Skin epidermis (tissue), 12 donors: ENCODE results near the gene TRIM45.
"Not testable (repeated sequence)": the region's sequence is repeated elsewhere in the genome, so short reads cannot be mapped to it uniquely, and the experiment has no call there.

Experiments
- H3K27ac ChIP-seq, 21 experiments: fragments of 200-600 bp; sonication (generic) in 11 of 21; one replicate each; pipeline ENCODE4 v1.5.0; 2020; ENCODE audit warnings: mild to moderate bottlenecking in 3 of 21, inconsistent platforms in 2 of 21, moderate library complexity in 2 of 21
- H3K4me3 ChIP-seq, 7 experiments: fragments of 200-600 bp; sonication (generic) in 2 of 7; one replicate each; pipeline ENCODE4 v1.5.0; 2020; ENCODE audit warnings: inconsistent platforms in 2 of 7, mild to moderate bottlenecking in 2 of 7, moderate library complexity in 1 of 7

The TRIM45 gene, protein sequence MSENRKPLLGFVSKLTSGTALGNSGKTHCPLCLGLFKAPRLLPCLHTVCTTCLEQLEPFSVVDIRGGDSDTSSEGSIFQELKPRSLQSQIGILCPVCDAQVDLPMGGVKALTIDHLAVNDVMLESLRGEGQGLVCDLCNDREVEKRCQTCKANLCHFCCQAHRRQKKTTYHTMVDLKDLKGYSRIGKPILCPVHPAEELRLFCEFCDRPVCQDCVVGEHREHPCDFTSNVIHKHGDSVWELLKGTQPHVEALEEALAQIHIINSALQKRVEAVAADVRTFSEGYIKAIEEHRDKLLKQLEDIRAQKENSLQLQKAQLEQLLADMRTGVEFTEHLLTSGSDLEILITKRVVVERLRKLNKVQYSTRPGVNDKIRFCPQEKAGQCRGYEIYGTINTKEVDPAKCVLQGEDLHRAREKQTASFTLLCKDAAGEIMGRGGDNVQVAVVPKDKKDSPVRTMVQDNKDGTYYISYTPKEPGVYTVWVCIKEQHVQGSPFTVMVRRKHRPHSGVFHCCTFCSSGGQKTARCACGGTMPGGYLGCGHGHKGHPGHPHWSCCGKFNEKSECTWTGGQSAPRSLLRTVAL

DNA sequence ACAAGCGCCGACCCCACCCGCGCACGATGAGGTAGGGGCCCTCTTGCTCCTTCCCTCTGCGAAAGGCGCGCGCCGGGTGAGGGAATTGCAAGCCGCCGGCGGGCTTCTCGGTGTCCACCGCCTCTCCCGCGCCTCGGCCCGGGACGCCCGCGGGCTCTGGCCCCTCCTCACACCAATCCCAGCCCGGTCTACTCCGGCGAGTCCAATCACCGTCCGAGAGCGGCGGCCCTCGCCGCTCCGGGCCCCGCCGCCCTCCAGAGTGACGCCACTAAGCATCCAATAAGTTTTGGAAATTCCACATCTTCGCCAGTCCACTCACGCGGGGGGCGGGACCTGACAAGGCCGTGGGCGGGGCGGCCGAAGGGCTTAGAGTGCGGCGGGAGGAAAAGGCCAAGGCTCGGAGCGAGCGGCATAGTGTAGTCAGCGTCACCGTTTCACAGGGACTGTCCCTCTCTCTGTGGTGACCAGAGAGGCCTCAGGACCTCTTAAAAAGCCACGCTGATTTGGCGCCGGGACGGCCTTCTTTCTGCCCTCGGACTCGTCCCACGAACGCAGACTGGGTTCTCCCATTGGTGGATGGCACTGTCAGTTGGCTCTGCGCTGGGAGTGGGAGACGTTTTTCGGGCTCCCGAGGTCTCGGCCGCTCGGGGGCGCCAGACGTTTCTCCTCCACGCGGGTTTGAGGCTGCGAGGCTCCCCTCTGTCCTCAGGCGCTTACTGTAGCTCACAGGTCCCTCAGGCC is at the start of gene TRIM45:
Gene TRIM45, minus strand, starts transcription at position 161 of the 741 bp plus-strand sequence. CDS start 548 bp downstream, outside the sequence.
- H3K27ac ChIP-seq = peak within 1 kb of the TSS; percentile 51 to 95 (median 88)
- peak within 1 kb of the TSS; percentile 56 to 68 (median 62) for H3K4me3 ChIP-seq

DNA sequence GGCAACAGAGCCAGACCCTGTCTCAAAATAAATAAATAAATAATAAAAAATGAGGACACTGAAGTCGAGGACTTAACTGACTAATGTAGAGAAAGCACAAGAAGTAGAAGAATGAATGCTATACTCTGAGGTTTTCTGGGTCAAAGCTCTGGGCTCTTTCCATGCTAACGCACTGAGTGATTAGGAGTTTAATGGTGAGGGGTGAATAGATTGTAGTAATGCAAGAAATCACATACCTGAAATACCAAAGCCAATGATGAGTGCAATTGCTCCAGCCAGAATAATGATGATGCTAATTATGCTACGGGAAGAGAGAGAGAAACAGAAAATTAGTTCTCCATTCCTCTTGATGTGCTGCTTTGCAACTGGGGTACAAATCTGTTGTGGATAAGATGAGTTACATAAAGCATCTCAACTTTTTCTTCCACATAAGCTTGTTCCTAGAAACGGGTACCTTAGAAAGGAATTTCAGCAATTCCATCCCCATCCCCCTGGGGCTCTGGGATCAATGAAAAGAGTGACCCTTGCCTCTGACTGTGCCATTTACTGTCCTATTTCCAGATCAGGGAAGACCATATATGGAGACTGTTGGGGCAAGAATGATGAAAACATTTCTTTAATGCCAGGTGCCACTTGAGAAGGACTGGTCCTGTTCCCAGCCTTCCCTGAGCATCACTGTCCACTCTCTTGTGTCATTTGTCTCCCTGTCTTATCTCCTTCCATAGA is 48.5 kb upstream of the TRIM45 start:
- Histone ChIP-seq H3K27ac (no peak overlapping the region), H3K4me3 (no peak overlapping the region)

GRCh38 chr1:117167402-117167801 is 45.9 kb upstream of the TRIM45 start:
- H3K4me3 ChIP-seq = no peak overlapping the region
- no peak overlapping the region for H3K27ac ChIP-seq

- Histone ChIP-seq H3K4me3 (no peak overlapping the region), H3K27ac (no peak overlapping the region)
Measured at GRCh38 chr1:117166076-117166475, 44.5 kb upstream of the TRIM45 start.

GRCh38 chr1:117164209-117164608 is 42.7 kb upstream of the TRIM45 start:
- no peak overlapping the region for H3K27ac ChIP-seq
- H3K4me3 ChIP-seq = no peak overlapping the region

DNA sequence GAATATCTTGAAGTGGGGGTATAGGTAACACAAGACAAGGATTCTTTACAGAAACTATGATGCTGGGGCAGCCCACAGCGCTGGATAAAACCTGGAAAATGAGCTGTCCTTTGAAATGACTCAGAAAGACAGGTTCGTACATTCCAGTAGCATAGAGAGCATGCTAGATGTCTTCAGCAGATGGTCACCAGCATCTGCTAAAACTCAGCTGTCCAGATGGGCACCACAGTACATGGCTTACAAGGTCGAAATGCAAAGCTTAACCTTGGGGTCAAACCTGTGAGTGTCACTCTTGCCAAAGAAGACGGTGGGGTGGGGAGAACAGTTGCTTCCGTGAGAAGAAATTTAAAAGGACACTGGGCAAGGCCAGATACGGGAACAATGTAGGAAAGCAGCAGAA is 41.3 kb upstream of the TRIM45 start:
- no peak overlapping the region for H3K27ac ChIP-seq

DNA sequence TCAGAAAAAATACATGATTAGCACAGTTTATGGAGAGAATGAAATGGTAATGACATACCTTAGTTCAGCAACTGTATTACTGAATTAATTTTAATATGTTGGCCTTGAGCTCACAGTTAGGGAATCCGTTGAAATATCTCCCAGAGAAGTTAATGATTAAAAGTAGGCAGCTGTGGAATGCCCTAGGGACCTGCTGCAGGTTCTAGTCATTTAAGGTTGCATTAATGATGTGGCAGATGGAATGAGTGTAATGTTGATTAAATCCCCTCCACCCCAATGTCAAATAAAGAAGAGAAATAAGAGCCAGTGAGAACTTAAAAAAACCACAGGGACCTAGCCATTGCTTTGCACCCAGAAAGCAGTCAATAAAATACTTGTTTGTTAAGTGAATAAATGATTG is 40.3 kb upstream of the TRIM45 start:
- Histone ChIP-seq H3K27ac (no peak overlapping the region), H3K4me3 (no peak overlapping the region)

More for the DNA sequence above, 41.3 kb upstream of the TRIM45 start:
- no peak overlapping the region for H3K4me3 ChIP-seq

GRCh38 chr1:117151305-117151704 is 29.8 kb upstream of the TRIM45 start:
- H3K4me3 ChIP-seq, H3K27ac ChIP-seq: not testable (repeated sequence)

- H3K27ac ChIP-seq = no peak overlapping the region
- H3K4me3 ChIP-seq = no peak overlapping the region
Measured at GRCh38 chr1:117150316-117150715, 28.8 kb upstream of the TRIM45 start.

GRCh38 chr1:117147856-117148588 is 26.5 kb upstream of the TRIM45 start:
- H3K27ac ChIP-seq = no peak overlapping the region
- no peak overlapping the region for H3K4me3 ChIP-seq

DNA sequence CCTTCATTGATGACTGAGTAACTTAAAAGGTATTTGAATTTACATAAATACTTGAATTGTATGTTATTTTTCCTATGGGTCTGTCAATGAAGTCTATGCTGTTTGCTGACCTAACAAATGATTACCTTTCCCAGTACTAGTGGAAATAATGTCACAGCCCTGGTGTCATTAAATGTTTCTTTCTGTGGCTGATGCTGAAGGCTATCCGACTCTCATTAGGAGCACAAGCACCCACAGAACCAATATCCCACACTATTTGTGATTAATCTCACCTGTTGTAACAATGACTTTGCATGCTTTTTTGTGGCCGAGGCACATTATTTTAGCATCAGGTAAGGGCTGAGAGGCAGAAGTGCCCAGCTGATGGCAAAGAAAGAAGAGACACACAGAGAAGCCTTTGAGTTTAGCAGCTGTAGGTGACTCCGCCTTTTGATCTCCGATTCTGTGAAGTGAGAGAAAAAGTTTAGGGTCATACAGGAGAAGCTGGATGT is 25.8 kb upstream of the TRIM45 start:
- Histone ChIP-seq H3K27ac (no peak overlapping the region), H3K4me3 (no peak overlapping the region)

GRCh38 chr1:117146575-117147340 is 25.2 kb upstream of the TRIM45 start:
- H3K27ac ChIP-seq = no peak overlapping the region

GRCh38 chr1:117146072-117146471 is 24.5 kb upstream of the TRIM45 start:
- no peak overlapping the region for H3K4me3 ChIP-seq
- no peak overlapping the region for H3K27ac ChIP-seq

More at GRCh38 chr1:117146575-117147340, 25.2 kb upstream of the TRIM45 start:
- no peak overlapping the region for H3K4me3 ChIP-seq

GRCh38 chr1:117143871-117144270 is 22.3 kb upstream of the TRIM45 start:
- Histone ChIP-seq H3K4me3 (no peak overlapping the region), H3K27ac (no peak overlapping the region)

GRCh38 chr1:117143172-117143571 is 21.6 kb upstream of the TRIM45 start:
- H3K4me3 ChIP-seq = no peak overlapping the region
- no peak overlapping the region for H3K27ac ChIP-seq

DNA sequence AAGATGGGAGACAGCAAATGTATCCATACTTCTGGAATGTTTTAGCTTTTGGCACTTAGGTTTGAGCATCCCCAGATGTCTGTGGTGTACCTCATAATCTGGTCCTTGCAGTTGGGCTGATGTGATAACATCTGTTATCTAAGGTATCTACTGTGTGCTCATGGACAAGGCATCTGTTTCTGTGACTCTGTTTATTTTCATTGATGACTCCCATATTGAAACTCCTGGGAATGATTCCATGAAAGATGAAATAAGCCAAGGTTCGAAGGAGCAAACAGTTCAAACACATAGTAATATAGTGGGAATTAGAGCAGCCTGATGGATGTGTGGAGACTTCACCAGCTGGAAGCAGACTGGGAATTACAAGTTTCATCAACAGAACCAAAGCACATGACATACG is 20.7 kb upstream of the TRIM45 start:
- Histone ChIP-seq H3K4me3 (no peak overlapping the region), H3K27ac (no peak overlapping the region)

- H3K4me3 ChIP-seq = no peak overlapping the region
- H3K27ac ChIP-seq = no peak overlapping the region
Measured at GRCh38 chr1:117138561-117138960, 17.0 kb upstream of the TRIM45 start.

- Histone ChIP-seq H3K27ac (no peak overlapping the region), H3K4me3 (no peak overlapping the region)
Measured at GRCh38 chr1:117138106-117138505, 16.6 kb upstream of the TRIM45 start.
